HEK293T (cell line): ENCODE measurements around the gene STOX1.

Experiments
- BHLHE40 ChIP-seq: fragments of 450-650 bp; IDR thresholded peaks from 2 replicates; pipeline ENCODE4 v1.6.1; 2016; ENCODE audit warnings: mild to moderate bottlenecking, moderate library complexity, borderline replicate concordance
- FOXK2 ChIP-seq: fragments of 450-650 bp; IDR thresholded peaks from 2 replicates; pipeline ENCODE4 v1.6.1; 2016; ENCODE audit warnings: mild to moderate bottlenecking
- SUZ12 ChIP-seq: fragments of 450-650 bp; IDR thresholded peaks from 2 replicates; pipeline ENCODE4 v1.6.1; 2016; ENCODE audit warnings: mild to moderate bottlenecking

GRCh38 chr10:68796605-68797004 lies 30.7 kb upstream of the STOX1 start:
- TF ChIP-seq FOXK2: no peak
- TF ChIP-seq SUZ12: no peak
- TF ChIP-seq BHLHE40: no peak
